GM23338 (cell line): ENCODE results near the gene GHRH. TPM values are rescaled to one million over a fixed set of nuclear protein-coding genes. Genes with fewer than 3 reads are reported as not detected.

ENCODE experiments used
- ATAC-seq: fragments of 200-7000 bp; cut with Tn5 transposase; 3 replicates; pipeline ENCODE4 v1.9.1; 2020
- DNase-seq: peaks from one replicate; pipeline ENCODE4 v3.0.0-alpha.2; 2015; ENCODE audit warnings: low spot score
- H2AFZ ChIP-seq: fragments of 200-600 bp; sonication (generic); 2 replicates; pipeline ENCODE4 v1.8.0; 2016; ENCODE audit warnings: antibody characterized with exemption, mild to moderate bottlenecking, moderate library complexity
- H3F3A ChIP-seq: fragments of 200-600 bp; sonication (generic); replicated peaks from 2 replicates; pipeline ENCODE4 v1.8.0; 2017; ENCODE audit warnings: antibody characterized with exemption, mixed run types, low read depth
- H3K27ac ChIP-seq: fragments of 200-600 bp; sonication (generic); 2 replicates; pipeline ENCODE4 v1.6.1; 2016; ENCODE audit warnings: low read depth
- H3K27me3 ChIP-seq: fragments of 200-600 bp; sonication (generic); 2 replicates; pipeline ENCODE4 v1.8.0; 2016; ENCODE audit warnings: mild to moderate bottlenecking, mixed run types, moderate library complexity; ENCODE audit not compliant: insufficient read depth
- H3K36me3 ChIP-seq: fragments of 200-600 bp; sonication (generic); 2 replicates; pipeline ENCODE4 v1.8.0; 2016; ENCODE audit warnings: mild to moderate bottlenecking; ENCODE audit not compliant: insufficient read depth
- H3K4me1 ChIP-seq: fragments of 200-600 bp; sonication (generic); 2 replicates; pipeline ENCODE4 v1.8.0; 2016; ENCODE audit warnings: mild to moderate bottlenecking, moderate library complexity; ENCODE audit not compliant: insufficient read depth
- H3K4me2 ChIP-seq: fragments of 200-600 bp; sonication (generic); 2 replicates; pipeline ENCODE4 v1.7.1; 2017; ENCODE audit warnings: mixed run types
- H3K4me3 ChIP-seq: fragments of 200-600 bp; sonication (generic); 2 replicates; pipeline ENCODE4 v1.6.1; 2016; ENCODE audit warnings: mixed run types
- H3K79me2 ChIP-seq: fragments of 200-600 bp; sonication (generic); replicated peaks from 2 replicates; pipeline ENCODE4 v1.8.0; 2017; ENCODE audit warnings: mild to moderate bottlenecking; ENCODE audit not compliant: insufficient read depth
- H3K9me2 ChIP-seq: fragments of 200-600 bp; sonication (generic); 2 replicates; pipeline ENCODE4 v1.8.0; 2017; ENCODE audit not compliant: insufficient read depth
- H4K20me1 ChIP-seq: fragments of 200-600 bp; sonication (generic); replicated peaks from 2 replicates; pipeline ENCODE4 v1.8.0; 2017; ENCODE audit warnings: mild to moderate bottlenecking; ENCODE audit not compliant: insufficient read depth
- H3K27ac Mint-ChIP-seq: 2 replicates; pipeline ENCODE4 v1.8.0; 2020; ENCODE audit warnings: inconsistent platforms, mild to moderate bottlenecking, moderate library complexity, mixed read lengths
- H3K27me3 Mint-ChIP-seq: 3 replicates; pipeline ENCODE4 v1.8.0; 2022; ENCODE audit warnings: low read depth, mild to moderate bottlenecking, moderate library complexity, mixed read lengths, inconsistent platforms; ENCODE audit not compliant: insufficient read depth, poor library complexity
- H3K36me3 Mint-ChIP-seq: 3 replicates; pipeline ENCODE4 v1.8.0; 2021; ENCODE audit warnings: low read depth, mild to moderate bottlenecking, inconsistent platforms, moderate library complexity, mixed read lengths
- H3K4me1 Mint-ChIP-seq: 3 replicates; pipeline ENCODE4 v1.8.0; 2020; ENCODE audit warnings: mild to moderate bottlenecking, inconsistent platforms, mixed read lengths
- H3K4me3 Mint-ChIP-seq: 3 replicates; pipeline ENCODE4 v1.8.0; 2021; ENCODE audit warnings: moderate library complexity, mild to moderate bottlenecking, inconsistent platforms, mixed read lengths
- H3K9me3 Mint-ChIP-seq: 3 replicates; pipeline ENCODE4 v1.8.0; 2020; ENCODE audit warnings: moderate library complexity, mild to moderate bottlenecking, inconsistent platforms, mixed read lengths
- CREB1 ChIP-seq: fragments of 250-450 bp; sonication (Bioruptor Pico); IDR thresholded peaks from 2 replicates; pipeline ENCODE4 v1.5.0; 2020; ENCODE audit warnings: low read depth, mild to moderate bottlenecking, moderate library complexity
- CTCF ChIP-seq, 2 experiments: fragments of 200-600 bp in 1 of 2; sonication (generic) in 1 of 2; conservative IDR thresholded peaks; 2 replicates each; pipeline versions ENCODE4 v1.5.1 to v1.6.1; 2016 to 2017; ENCODE audit warnings: antibody characterized with exemption in 2 of 2, low read depth in 2 of 2, mild to moderate bottlenecking in 2 of 2, moderate library complexity in 1 of 2
- ETS1 ChIP-seq: IDR thresholded peaks from 2 replicates; pipeline ENCODE4 v1.6.1; 2016; ENCODE audit warnings: antibody characterized with exemption
- NANOG ChIP-seq: IDR thresholded peaks from 2 replicates; pipeline ENCODE4 v1.6.1; 2016; ENCODE audit warnings: antibody characterized with exemption, borderline replicate concordance
- POLR2AphosphoS5 ChIP-seq: IDR thresholded peaks from 2 replicates; pipeline ENCODE4 v1.6.1; 2016; ENCODE audit warnings: antibody characterized with exemption, low read depth
- REST ChIP-seq: IDR thresholded peaks from one replicate; pipeline ENCODE4 v1.6.1; 2018; ENCODE audit warnings: antibody characterized with exemption; ENCODE audit not compliant: unreplicated experiment
- STAT1 ChIP-seq: IDR thresholded peaks from one replicate; pipeline ENCODE4 v1.6.1; 2016; ENCODE audit warnings: antibody characterized with exemption; ENCODE audit not compliant: unreplicated experiment
- ZNF331 ChIP-seq: fragments of 250-450 bp; sonication (Bioruptor Pico); IDR thresholded peaks from 2 replicates; pipeline ENCODE4 v1.5.0; 2020; ENCODE audit warnings: low read depth, mild to moderate bottlenecking, moderate library complexity
- ZNF462 ChIP-seq: fragments of 250-450 bp; sonication (Bioruptor Pico); IDR thresholded peaks from 2 replicates; pipeline ENCODE4 v1.5.0; 2020; ENCODE audit warnings: mild to moderate bottlenecking, moderate library complexity
- polyA plus RNA-seq: library from polyadenylated mRNA; unstranded; fragments of >200 nt; fragmentation: Nextera tagmentation; extraction: Ambion mirVana; gene quantifications from 2 replicates; pipeline ENCODE4 v1.2.1, GENCODE V29; 2016
- total RNA-seq: library from RNA; depleted of rRNA; stranded (reverse); fragments of >200 nt; shearing (Covaris generic); gene quantifications from 2 replicates; pipeline ENCODE4 v1.2.3, GENCODE V29; 2014

Gene GHRH
- total and polyA plus RNA-seq, 2 experiments from 2014 or later = 0.40 TPM; not detected in 1

- Histone ChIP-seq H3K27ac (peak overlapping the region; percentile 75; the same call in 1 of the 2 replicates), H3K27me3 (no peaks in the 10 kb centered on the region), H3F3A (peaks cover 16% of the 10 kb centered on the region), H3K79me2 (no peaks in the 10 kb centered on the region), H3K4me2 (peak overlapping the region; percentile 62), H3K4me3 (no peak overlapping the region), H2AFZ (no peak overlapping the region), H4K20me1 (no peaks in the 10 kb centered on the region), H3K36me3 (peaks cover 18% of the 10 kb centered on the region), H3K4me1 (peaks cover 19% of the 10 kb centered on the region), H3K9me2 (no peaks in the 10 kb centered on the region)
- peak; percentile 59 for DNase-seq
- Mint-ChIP-seq H3K9me3 (no peaks in the 10 kb centered on the region), H3K4me3 (no peak overlapping the region), H3K36me3 (peaks cover 41% of the 10 kb centered on the region), H3K27me3 (peaks cover 6% of the 10 kb centered on the region), H3K27ac (peak overlapping the region; percentile 78; the same call in 1 of the 2 replicates), H3K4me1 (peaks cover 23% of the 10 kb centered on the region)
- TF ChIP-seq NANOG (no peak), CREB1 (CRISPR knock-in tag) (no peak), POLR2AphosphoS5 (no peak), ZNF462 (CRISPR knock-in tag) (no peak), ZNF331 (CRISPR knock-in tag) (no peak), ETS1 (no peak), REST (no peak), CTCF (conservative IDR thresholded peaks at IDR 0.05; ENCODE audit: low read depth in 2 of 2) (no peak), STAT1 (no peak)
- ATAC-seq = peak; percentile 77
Observed at GRCh38 chr20:37245216-37246150, 16.1 kb downstream of the GHRH start.
